ENCODE data around the gene SULF2. TPM values are rescaled to one million over a fixed set of nuclear protein-coding genes. Genes with fewer than 3 reads are reported as not detected.

Gene SULF2
- total and polyA plus RNA-seq, 4 donors, result 78.8 to 350 (median 212) TPM

- Histone ChIP-seq H3K27ac (ENCODE audit: low read depth, low read length) (no peak overlapping the region), H3K27me3 (ENCODE audit: control insufficient read depth, insufficient read depth, low read length) (no peaks in the 10 kb centered on the region), H3K4me1 (ENCODE audit: control insufficient read depth, insufficient read depth, low read length) (peaks cover 36% of the 10 kb centered on the region), H3K4me3 (ENCODE audit: low read depth, low read length) (no peak overlapping the region), H3K36me3 (ENCODE audit: control insufficient read depth, insufficient read depth, low read length) (peaks cover 50% of the 10 kb centered on the region), H3K9me3 (ENCODE audit: control insufficient read depth, insufficient read depth, low read length) (no peaks in the 10 kb centered on the region)
- WGBS (ENCODE audit: insufficient coverage), result 96% methylated on average over 25 of the region's 26 CpGs
- DNase-seq (ENCODE audit: low read depth in 4 of 6, low spot score in 6 of 6), result no peak
Observed at GRCh38 chr20:47684306-47685080, 100.8 kb downstream of the SULF2 start.

GRCh38 chr20:47682916-47683315 lies 102.4 kb downstream of the SULF2 start:
- peaks cover 52% of the 10 kb centered on the region for H3K36me3 ChIP-seq (ENCODE audit: control insufficient read depth, insufficient read depth, low read length)
- no peaks in the 10 kb centered on the region for H3K9me3 ChIP-seq (ENCODE audit: control insufficient read depth, insufficient read depth, low read length)
- peak overlapping the region; percentile 15 for H3K27ac ChIP-seq (ENCODE audit: low read depth, low read length)
- DNase-seq (ENCODE audit: low read depth in 4 of 6, low spot score in 6 of 6), result no peak
- peaks cover 38% of the 10 kb centered on the region for H3K4me1 ChIP-seq (ENCODE audit: control insufficient read depth, insufficient read depth, low read length)
- WGBS (ENCODE audit: insufficient coverage), result 81% methylated on average over 19 of the region's 19 CpGs
- H3K4me3 ChIP-seq (ENCODE audit: low read depth, low read length), result no peak overlapping the region
- H3K27me3 ChIP-seq (ENCODE audit: control insufficient read depth, insufficient read depth, low read length), result no peaks in the 10 kb centered on the region

- peaks cover 37% of the 10 kb centered on the region for H3K4me1 ChIP-seq (ENCODE audit: control insufficient read depth, insufficient read depth, low read length)
- WGBS (ENCODE audit: insufficient coverage), result 54% methylated on average over 19 of the region's 22 CpGs
- H3K4me3 ChIP-seq (ENCODE audit: low read depth, low read length), result no peak overlapping the region
- H3K27me3 ChIP-seq (ENCODE audit: control insufficient read depth, insufficient read depth, low read length), result no peaks in the 10 kb centered on the region
- H3K36me3 ChIP-seq (ENCODE audit: control insufficient read depth, insufficient read depth, low read length), result peaks cover 54% of the 10 kb centered on the region
- no peaks in the 10 kb centered on the region for H3K9me3 ChIP-seq (ENCODE audit: control insufficient read depth, insufficient read depth, low read length)
- H3K27ac ChIP-seq (ENCODE audit: low read depth, low read length), result peak overlapping the region; percentile 15
- DNase-seq (ENCODE audit: low read depth in 4 of 6, low spot score in 6 of 6), result peak in 5 of 6 donors; percentile 29 to 80 (median 51)
Observed at GRCh38 chr20:47682028-47682783, 103.1 kb downstream of the SULF2 start.

- Histone ChIP-seq H3K9me3 (ENCODE audit: control insufficient read depth, insufficient read depth, low read length) (no peaks in the 10 kb centered on the region), H3K4me1 (ENCODE audit: control insufficient read depth, insufficient read depth, low read length) (peaks cover 30% of the 10 kb centered on the region), H3K27me3 (ENCODE audit: control insufficient read depth, insufficient read depth, low read length) (no peaks in the 10 kb centered on the region), H3K4me3 (ENCODE audit: low read depth, low read length) (no peak overlapping the region), H3K27ac (ENCODE audit: low read depth, low read length) (no peak overlapping the region), H3K36me3 (ENCODE audit: control insufficient read depth, insufficient read depth, low read length) (peaks cover 55% of the 10 kb centered on the region)
- 99% methylated on average over 4 of the region's 6 CpGs for WGBS (ENCODE audit: insufficient coverage)
- DNase-seq (ENCODE audit: low read depth in 4 of 6, low spot score in 6 of 6), result no peak
Observed at GRCh38 chr20:47680804-47681529, 104.3 kb downstream of the SULF2 start.

GRCh38 chr20:47679462-47679861 lies 105.8 kb downstream of the SULF2 start:
- DNase-seq (ENCODE audit: low read depth in 4 of 6, low spot score in 6 of 6), result no peak
- Histone ChIP-seq H3K36me3 (ENCODE audit: control insufficient read depth, insufficient read depth, low read length) (peaks cover 63% of the 10 kb centered on the region), H3K27ac (ENCODE audit: low read depth, low read length) (no peak overlapping the region), H3K27me3 (ENCODE audit: control insufficient read depth, insufficient read depth, low read length) (no peaks in the 10 kb centered on the region), H3K4me3 (ENCODE audit: low read depth, low read length) (no peak overlapping the region), H3K4me1 (ENCODE audit: control insufficient read depth, insufficient read depth, low read length) (peaks cover 30% of the 10 kb centered on the region), H3K9me3 (ENCODE audit: control insufficient read depth, insufficient read depth, low read length) (no peaks in the 10 kb centered on the region)
- 87% methylated on average over 3 of the region's 4 CpGs for WGBS (ENCODE audit: insufficient coverage)

- Histone ChIP-seq H3K36me3 (ENCODE audit: control insufficient read depth, insufficient read depth, low read length) (peaks cover 69% of the 10 kb centered on the region), H3K4me3 (ENCODE audit: low read depth, low read length) (no peak overlapping the region), H3K27ac (ENCODE audit: low read depth, low read length) (no peak overlapping the region), H3K4me1 (ENCODE audit: control insufficient read depth, insufficient read depth, low read length) (peaks cover 28% of the 10 kb centered on the region), H3K27me3 (ENCODE audit: control insufficient read depth, insufficient read depth, low read length) (no peaks in the 10 kb centered on the region), H3K9me3 (ENCODE audit: control insufficient read depth, insufficient read depth, low read length) (no peaks in the 10 kb centered on the region)
- DNase-seq (ENCODE audit: low read depth in 4 of 6, low spot score in 6 of 6), result no peak
- 94% methylated on average over 16 of the region's 17 CpGs for WGBS (ENCODE audit: insufficient coverage)
Observed at GRCh38 chr20:47678536-47678935, 106.7 kb downstream of the SULF2 start.

GRCh38 chr20:47677635-47678453 lies 107.4 kb downstream of the SULF2 start:
- Histone ChIP-seq H3K27me3 (ENCODE audit: control insufficient read depth, insufficient read depth, low read length) (no peaks in the 10 kb centered on the region), H3K36me3 (ENCODE audit: control insufficient read depth, insufficient read depth, low read length) (peaks cover 68% of the 10 kb centered on the region)
- peak in 4 of 6 donors; percentile 21 to 85 (median 42) for DNase-seq (ENCODE audit: low read depth in 4 of 6, low spot score in 6 of 6)

GRCh38 chr20:47676912-47677634 lies 108.2 kb downstream of the SULF2 start:
- peaks cover 13% of the 10 kb centered on the region for H3K4me1 ChIP-seq (ENCODE audit: control insufficient read depth, insufficient read depth, low read length)
- no peak overlapping the region for H3K4me3 ChIP-seq (ENCODE audit: low read depth, low read length)
- 84% methylated on average over 15 of the region's 18 CpGs for WGBS (ENCODE audit: insufficient coverage)
- no peak overlapping the region for H3K27ac ChIP-seq (ENCODE audit: low read depth, low read length)
- H3K36me3 ChIP-seq (ENCODE audit: control insufficient read depth, insufficient read depth, low read length), result peaks cover 68% of the 10 kb centered on the region
- H3K27me3 ChIP-seq (ENCODE audit: control insufficient read depth, insufficient read depth, low read length), result peaks cover 2% of the 10 kb centered on the region
- H3K9me3 ChIP-seq (ENCODE audit: control insufficient read depth, insufficient read depth, low read length), result no peaks in the 10 kb centered on the region
- DNase-seq (ENCODE audit: low read depth in 4 of 6, low spot score in 6 of 6), result no peak

More at GRCh38 chr20:47677635-47678453, 107.4 kb downstream of the SULF2 start:
- no peaks in the 10 kb centered on the region for H3K9me3 ChIP-seq (ENCODE audit: control insufficient read depth, insufficient read depth, low read length)
- no peak overlapping the region for H3K27ac ChIP-seq (ENCODE audit: low read depth, low read length)
- peaks cover 21% of the 10 kb centered on the region for H3K4me1 ChIP-seq (ENCODE audit: control insufficient read depth, insufficient read depth, low read length)
- H3K4me3 ChIP-seq (ENCODE audit: low read depth, low read length), result no peak overlapping the region
- WGBS (ENCODE audit: insufficient coverage), result 49% methylated on average over 11 of the region's 15 CpGs

Measured in spinal cord (tissue), 10 donors.